H9 (cell line): ENCODE results near the gene APOBEC3H. TPM values are rescaled to one million over a fixed set of nuclear protein-coding genes. Genes with fewer than 3 reads are reported as not detected.

Experiments
- DNase-seq: peaks from one replicate; pipeline ENCODE4 v3.0.0-alpha.2; 2017
- H2AFZ ChIP-seq: one replicate; pipeline ENCODE4 v1.6.1; 2013; ENCODE audit warnings: mild to moderate bottlenecking, low read length, control low read depth, moderate library complexity
- H2AK5ac ChIP-seq: 2 replicates; pipeline ENCODE4 v1.6.1; 2013; ENCODE audit warnings: low read length, control low read depth, mixed read lengths; ENCODE audit not compliant: insufficient read length
- H2BK120ac ChIP-seq: one replicate; pipeline ENCODE4 v1.6.1; 2013; ENCODE audit warnings: low read depth, mild to moderate bottlenecking, low read length, control low read depth, inconsistent platforms; ENCODE audit not compliant: poor library complexity, severe bottlenecking
- H2BK12ac ChIP-seq: 2 replicates; pipeline ENCODE4 v1.6.1; 2013; ENCODE audit warnings: low read length, control low read depth, mixed read lengths, low read depth; ENCODE audit not compliant: insufficient read length
- H2BK15ac ChIP-seq: 2 replicates; pipeline ENCODE4 v1.6.1; 2013; ENCODE audit warnings: low read depth, low read length, control low read depth
- H2BK20ac ChIP-seq: one replicate; pipeline ENCODE4 v1.6.1; 2013; ENCODE audit warnings: low read depth, mild to moderate bottlenecking, low read length, control low read depth, inconsistent platforms; ENCODE audit not compliant: poor library complexity, severe bottlenecking
- H2BK5ac ChIP-seq: 2 replicates; pipeline ENCODE4 v1.6.1; 2013; ENCODE audit warnings: low read length, control low read depth, mixed read lengths; ENCODE audit not compliant: insufficient read length
- H3K14ac ChIP-seq: 2 replicates; pipeline ENCODE4 v1.6.1; 2013; ENCODE audit warnings: low read length, control low read depth; ENCODE audit not compliant: insufficient read depth
- H3K18ac ChIP-seq: 2 replicates; pipeline ENCODE4 v1.6.1; 2013; ENCODE audit warnings: low read depth, mild to moderate bottlenecking, mixed read lengths, low read length, control low read depth; ENCODE audit not compliant: insufficient read length
- H3K23ac ChIP-seq: 2 replicates; pipeline ENCODE4 v1.6.1; 2013; ENCODE audit warnings: low read length, control low read depth, mixed read lengths, low read depth; ENCODE audit not compliant: insufficient read length
- H3K23me2 ChIP-seq: 2 replicates; pipeline ENCODE4 v1.6.1; 2013; ENCODE audit warnings: low read depth, mild to moderate bottlenecking, mixed read lengths, low read length, control low read depth; ENCODE audit not compliant: insufficient read length, poor library complexity, severe bottlenecking
- H3K27ac ChIP-seq: 2 replicates; pipeline ENCODE4 v1.5.1; 2013; ENCODE audit warnings: low read length, control low read depth, mixed read lengths, low read depth; ENCODE audit not compliant: insufficient read length
- H3K27me3 ChIP-seq: 2 replicates; pipeline ENCODE4 v1.6.1; 2013; ENCODE audit warnings: low read length, control low read depth, inconsistent platforms; ENCODE audit not compliant: insufficient read depth
- H3K4ac ChIP-seq: 2 replicates; pipeline ENCODE4 v1.6.1; 2013; ENCODE audit warnings: low read depth, mild to moderate bottlenecking, control low read depth, inconsistent platforms, low read length, moderate library complexity
- H3K4me1 ChIP-seq: 2 replicates; pipeline ENCODE4 v1.6.1; 2013; ENCODE audit warnings: low read length, control low read depth, inconsistent platforms; ENCODE audit not compliant: insufficient read depth
- H3K4me2 ChIP-seq: 2 replicates; pipeline ENCODE4 v1.6.1; 2013; ENCODE audit warnings: low read length, control low read depth, mixed read lengths; ENCODE audit not compliant: insufficient read length, insufficient read depth
- H3K56ac ChIP-seq: 2 replicates; pipeline ENCODE4 v1.6.1; 2013; ENCODE audit warnings: low read depth, mild to moderate bottlenecking, mixed read lengths, low read length, control low read depth; ENCODE audit not compliant: insufficient read length
- H3K79me1 ChIP-seq: 2 replicates; pipeline ENCODE4 v1.6.1; 2013; ENCODE audit warnings: low read depth, mild to moderate bottlenecking, moderate library complexity, low read length, control low read depth, inconsistent platforms; ENCODE audit not compliant: insufficient read depth, poor library complexity, severe bottlenecking
- H3K79me2 ChIP-seq: 2 replicates; pipeline ENCODE4 v1.6.1; 2013; ENCODE audit warnings: low read length, control low read depth, inconsistent platforms; ENCODE audit not compliant: insufficient read depth
- H3K9ac ChIP-seq: 2 replicates; pipeline ENCODE4 v1.6.1; 2013; ENCODE audit warnings: low read length, control low read depth, mixed read lengths; ENCODE audit not compliant: insufficient read length; ENCODE audit errors: extremely low read depth
- H3K9me3 ChIP-seq: one replicate; pipeline ENCODE4 v1.6.1; 2013; ENCODE audit warnings: low read depth, low read length, inconsistent platforms; ENCODE audit not compliant: control insufficient read depth
- H3T11ph ChIP-seq: one replicate; pipeline ENCODE4 v1.6.1; 2013; ENCODE audit warnings: mild to moderate bottlenecking, low read length, control low read depth, inconsistent platforms
- H4K20me1 ChIP-seq: one replicate; pipeline ENCODE4 v1.6.1; 2013; ENCODE audit not compliant: control insufficient read depth, insufficient read length, insufficient read depth
- H4K5ac ChIP-seq: 2 replicates; pipeline ENCODE4 v1.6.1; 2013; ENCODE audit warnings: low read depth, mild to moderate bottlenecking, mixed read lengths, low read length, control low read depth; ENCODE audit not compliant: insufficient read length
- H4K8ac ChIP-seq: replicated peaks from 2 replicates; pipeline ENCODE4 v1.6.1; 2013; ENCODE audit warnings: low read length, control low read depth, mixed read lengths, low read depth; ENCODE audit not compliant: insufficient read length
- H4K91ac ChIP-seq: 2 replicates; pipeline ENCODE4 v1.6.1; 2013; ENCODE audit warnings: low read depth, mild to moderate bottlenecking, moderate library complexity, mixed read lengths, low read length, control low read depth; ENCODE audit not compliant: insufficient read length
- H3K27ac Mint-ChIP-seq, 3 experiments: 2 replicates in 2 of 3; 3 replicates in 1 of 3; pipeline ENCODE4 v1.8.0; 2020 to 2021; ENCODE audit warnings: mixed read lengths in 3 of 3, mild to moderate bottlenecking in 1 of 3, moderate library complexity in 1 of 3
- H3K27me3 Mint-ChIP-seq: 2 replicates; pipeline ENCODE4 v1.8.0; 2021; ENCODE audit warnings: low read depth, mild to moderate bottlenecking, moderate library complexity, mixed read lengths
- H3K36me3 Mint-ChIP-seq, 3 experiments: 2 replicates in 2 of 3; 3 replicates in 1 of 3; pipeline ENCODE4 v1.8.0; 2020 to 2021; ENCODE audit warnings: low read depth in 3 of 3, mixed read lengths in 3 of 3; ENCODE audit not compliant: insufficient read depth in 1 of 3
- H3K4me1 Mint-ChIP-seq, 2 experiments: 2 replicates each; pipeline ENCODE4 v1.8.0; 2020; ENCODE audit warnings: mixed read lengths in 2 of 2
- H3K4me3 Mint-ChIP-seq, 2 experiments: 2 replicates in 1 of 2; 3 replicates in 1 of 2; pipeline ENCODE4 v1.8.0; 2020 to 2021; ENCODE audit warnings: mild to moderate bottlenecking in 2 of 2, mixed read lengths in 2 of 2, moderate library complexity in 1 of 2
- H3K9me3 Mint-ChIP-seq, 2 experiments: 2 replicates in 1 of 2; 3 replicates in 1 of 2; pipeline ENCODE4 v1.8.0; 2020; ENCODE audit warnings: mild to moderate bottlenecking in 2 of 2, mixed read lengths in 2 of 2, moderate library complexity in 1 of 2
- CTCF ChIP-seq: fragments of 200-600 bp; sonication (generic); conservative IDR thresholded peaks from 3 replicates; pipeline ENCODE4 v1.8.0; 2021; ENCODE audit warnings: antibody characterized with exemption, mild to moderate bottlenecking
- WGBS: extraction: QIAGEN DNeasy Blood & Tissue Kit; methylation state at CpG from one replicate; pipeline ENCODE4 v1.1.7; 2013; ENCODE audit warnings: missing lambda C conversion rate, low lambda C conversion rate, mixed read lengths; ENCODE audit not compliant: insufficient read length; ENCODE audit errors: extremely low coverage; 5-methylcytosine and 5-hydroxymethylcytosine counted together
- total RNA-seq: library from RNA; stranded (reverse); gene quantifications from 2 replicates; pipeline ENCODE4 v1.2.1, GENCODE V29; 2021

The APOBEC3H gene
- total RNA-seq, 1 experiment from 2014 or later: 0.48 TPM

DNA sequence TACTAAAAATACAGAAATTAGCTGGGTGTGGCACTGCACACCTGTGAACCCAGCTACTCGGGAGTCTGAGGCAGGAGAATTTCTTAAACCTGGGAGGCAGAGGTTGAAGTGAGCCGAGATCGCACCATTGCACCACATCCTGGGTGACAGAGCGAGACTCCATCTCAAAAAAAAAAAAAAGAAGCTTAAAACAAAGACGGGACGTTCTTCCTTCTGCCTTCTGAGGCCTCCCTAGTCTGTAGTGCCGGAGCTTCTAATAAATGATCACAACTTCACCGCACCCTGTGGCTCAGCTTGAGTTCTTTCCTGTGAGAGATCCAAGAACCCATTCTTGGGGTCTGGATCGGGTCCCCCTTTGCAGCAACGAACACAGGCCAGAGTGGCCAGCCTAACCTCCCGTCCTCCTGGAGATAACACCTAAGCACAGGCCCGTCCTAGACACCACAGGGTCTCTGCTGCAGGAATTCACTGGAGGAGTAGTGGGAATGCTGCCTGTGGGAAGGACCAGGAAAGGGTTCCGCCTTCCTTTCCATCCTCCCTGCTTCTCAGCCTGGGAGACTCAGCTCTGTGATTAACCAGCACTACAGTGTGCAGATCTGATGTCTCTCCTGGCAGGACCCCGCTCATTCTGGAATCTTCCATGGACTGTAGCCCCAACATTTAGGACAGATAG is 2.2 kb upstream of the APOBEC3H start:
- Histone ChIP-seq H3K23me2 (no peaks in the 10 kb centered on the region), H3K9me3 (no peaks in the 10 kb centered on the region), H2BK12ac (no peak overlapping the region), H3K27ac (no peak overlapping the region), H2AFZ (no peak overlapping the region), H2AK5ac (no peak overlapping the region), H3T11ph (no peak overlapping the region), H3K79me1 (no peaks in the 10 kb centered on the region), H3K79me2 (0 out of 2 replicates have a peak, but pooled peaks cover 2% of the 10 kb centered on the region), H3K9ac (no peak overlapping the region), H3K4me1 (no peaks in the 10 kb centered on the region; the same call in 1 of the 2 replicates), H3K27me3 (no peaks in the 10 kb centered on the region), H3K4ac (no peak overlapping the region), H4K5ac (no peak overlapping the region), H3K14ac (no peak overlapping the region), H3K23ac (no peak overlapping the region), H4K8ac (no peak overlapping the region), H2BK5ac (no peak overlapping the region), H4K91ac (no peak overlapping the region), H2BK15ac (no peak overlapping the region), H2BK20ac (no peak overlapping the region), H2BK120ac (no peak overlapping the region), H3K4me2 (no peak overlapping the region), H3K56ac (no peak overlapping the region), H3K18ac (no peak overlapping the region), H4K20me1 (peaks cover 2% of the 10 kb centered on the region)
- H3K4me1 Mint-ChIP-seq: peaks cover 19 to 29% of the 10 kb centered on the region in 2 experiments
- H3K36me3 Mint-ChIP-seq: no peaks in the 10 kb centered on the region
- no peak for DNase-seq
- H3K27ac Mint-ChIP-seq: 0 out of 7 replicates have a peak overlapping the region, but pooled peaks of 1 of the 3 experiments have one; percentile 65
- no peak overlapping the region for H3K4me3 Mint-ChIP-seq
- H3K27me3 Mint-ChIP-seq: peaks cover 13% of the 10 kb centered on the region
- no peak for TF ChIP-seq CTCF
- H3K9me3 Mint-ChIP-seq: no peaks in the 10 kb centered on the region; a peak in 1 of 5 replicates
- no CpG with 5 or more reads among the region's 14 CpGs for WGBS
